ENCODE measurements around the gene SLC22A1. TPM values are rescaled to one million over a fixed set of nuclear protein-coding genes. Genes with fewer than 3 reads are reported as not detected.

The SLC22A1 gene
- total and polyA plus RNA-seq, 11 donors: 0.10 to 1.4 (median 0.32) TPM; not detected in 4

DNA sequence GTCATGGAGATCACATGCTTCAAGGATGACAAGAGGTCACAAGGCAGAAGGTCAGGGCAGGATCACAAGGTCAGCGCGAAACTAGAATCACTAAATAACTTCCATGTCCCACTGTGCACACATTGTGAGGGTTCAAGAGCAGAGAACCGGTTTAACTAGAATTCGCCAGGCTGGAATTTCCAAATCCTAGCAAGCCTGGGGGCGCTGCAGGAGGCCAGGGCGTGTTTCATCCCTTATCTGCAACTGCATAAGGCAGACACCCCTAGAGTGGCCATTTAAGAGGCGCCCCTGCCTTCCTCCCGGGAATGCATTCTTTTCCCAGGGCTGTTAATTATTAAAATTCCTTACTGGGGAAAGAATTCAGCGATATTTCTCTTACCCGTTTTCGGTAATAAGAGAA is 40.2 kb upstream of the SLC22A1 start:
- intact Hi-C loops (cut with DNase I): loop anchor here in 2 of 10 donors (10.0 kb wide), 1 partner anchor 217 kb away; no protein-coding TSS in a partner anchor
- DNase-seq (no peak), ATAC-seq (no peak)
- Histone ChIP-seq H3K27me3 (no peaks in the 10 kb centered on the region), H3K36me3 (peaks cover 0 to 100% (median 99%) of the 10 kb centered on the region in 9 donors), H3K4me3 (no peak overlapping the region), H3K4me1 (no peaks in the 10 kb centered on the region), H3K9me3 (no peaks in the 10 kb centered on the region), H3K27ac (no peak overlapping the region)
- TF ChIP-seq, protein P1, sequence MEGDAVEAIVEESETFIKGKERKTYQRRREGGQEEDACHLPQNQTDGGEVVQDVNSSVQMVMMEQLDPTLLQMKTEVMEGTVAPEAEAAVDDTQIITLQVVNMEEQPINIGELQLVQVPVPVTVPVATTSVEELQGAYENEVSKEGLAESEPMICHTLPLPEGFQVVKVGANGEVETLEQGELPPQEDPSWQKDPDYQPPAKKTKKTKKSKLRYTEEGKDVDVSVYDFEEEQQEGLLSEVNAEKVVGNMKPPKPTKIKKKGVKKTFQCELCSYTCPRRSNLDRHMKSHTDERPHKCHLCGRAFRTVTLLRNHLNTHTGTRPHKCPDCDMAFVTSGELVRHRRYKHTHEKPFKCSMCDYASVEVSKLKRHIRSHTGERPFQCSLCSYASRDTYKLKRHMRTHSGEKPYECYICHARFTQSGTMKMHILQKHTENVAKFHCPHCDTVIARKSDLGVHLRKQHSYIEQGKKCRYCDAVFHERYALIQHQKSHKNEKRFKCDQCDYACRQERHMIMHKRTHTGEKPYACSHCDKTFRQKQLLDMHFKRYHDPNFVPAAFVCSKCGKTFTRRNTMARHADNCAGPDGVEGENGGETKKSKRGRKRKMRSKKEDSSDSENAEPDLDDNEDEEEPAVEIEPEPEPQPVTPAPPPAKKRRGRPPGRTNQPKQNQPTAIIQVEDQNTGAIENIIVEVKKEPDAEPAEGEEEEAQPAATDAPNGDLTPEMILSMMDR (IDR thresholded peaks at IDR 0.05): no peak
- no peak for TF ChIP-seq POLR2A (IDR thresholded peaks at IDR 0.05)
- 92 to 96% (median 95%) methylated on average over 11 of the region's 11 CpGs for WGBS, 4 donors

DNA sequence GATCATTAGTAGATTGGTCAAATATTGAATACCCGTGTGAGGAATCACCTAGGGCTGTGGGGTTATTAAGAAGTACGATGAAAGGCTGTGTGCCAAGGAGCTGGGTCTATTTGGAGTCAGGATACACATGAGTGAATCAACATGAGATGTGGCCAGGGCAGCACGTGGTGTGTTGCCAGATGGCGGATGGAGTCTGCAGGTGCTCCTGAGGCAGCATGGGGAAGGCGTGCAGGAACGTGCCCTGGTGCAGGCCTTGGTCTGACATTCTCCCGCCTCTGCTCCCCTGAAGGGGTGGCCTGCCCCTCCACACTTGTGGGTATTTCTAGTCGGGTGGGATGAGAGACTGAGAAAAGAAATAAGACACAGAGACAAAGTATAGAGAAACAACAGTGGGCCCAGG is 39.0 kb upstream of the SLC22A1 start:
- 83 to 93% (median 86%) methylated on average over 8 of the region's 8 CpGs for WGBS, 4 donors
- no peaks in the 10 kb centered on the region for H3K27me3 ChIP-seq

DNA sequence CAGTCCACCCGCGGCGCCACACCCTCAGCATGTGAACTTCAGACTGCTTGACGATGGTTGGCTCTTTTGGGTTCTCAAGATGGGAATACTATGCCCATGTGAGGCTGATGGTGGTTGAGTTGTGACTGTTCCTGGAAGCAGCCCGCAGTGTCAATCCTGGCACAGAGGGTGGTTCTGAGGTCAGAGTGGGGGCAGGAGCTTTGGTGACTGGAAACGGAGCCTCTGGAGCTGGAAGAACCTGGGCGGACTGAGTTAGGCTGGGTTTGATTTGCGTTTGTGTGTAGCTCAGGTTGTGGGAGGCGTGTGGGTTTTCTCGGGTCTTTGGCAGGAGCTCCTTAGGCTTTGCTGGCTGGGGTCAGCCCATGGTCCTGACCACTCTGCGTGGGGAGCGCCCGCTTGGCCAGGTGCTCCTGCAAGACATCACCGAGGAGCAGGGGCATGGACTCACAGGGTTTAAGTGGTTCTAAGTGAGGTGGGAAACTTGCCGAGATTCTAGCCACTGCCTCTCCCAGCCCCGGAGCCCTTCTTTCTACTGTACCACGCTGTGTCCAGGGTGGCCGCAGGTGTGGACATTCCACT is 37.3 kb upstream of the SLC22A1 start:
- Histone ChIP-seq H3K4me3 (no peak overlapping the region), H3K27me3 (no peaks in the 10 kb centered on the region), H3K27ac (no peak overlapping the region), H3K4me1 (peaks cover 0 to 6% (median 0%) of the 10 kb centered on the region in 12 donors), H3K9me3 (no peaks in the 10 kb centered on the region), H3K36me3 (peaks cover 0 to 100% (median 98%) of the 10 kb centered on the region in 9 donors)
- intact Hi-C loops (cut with DNase I): loop anchor here in 2 of 10 donors (10.0 kb wide), 1 partner anchor 219 kb away; no protein-coding TSS in a partner anchor
- DNase-seq (no peak), ATAC-seq (no peak)
- no peak for TF ChIP-seq POLR2A (IDR thresholded peaks at IDR 0.05)
- TF ChIP-seq, protein P1 (IDR thresholded peaks at IDR 0.05): no peak
- 94 to 96% (median 95%) methylated on average over 18 of the region's 18 CpGs for WGBS, 4 donors

More for the DNA sequence above, 39.0 kb upstream of the SLC22A1 start:
- Histone ChIP-seq H3K9me3 (no peaks in the 10 kb centered on the region), H3K36me3 (peaks cover 0 to 100% (median 99%) of the 10 kb centered on the region in 9 donors), H3K4me3 (no peak overlapping the region), H3K27ac (no peak overlapping the region), H3K4me1 (no peaks in the 10 kb centered on the region)
- TF ChIP-seq POLR2A (IDR thresholded peaks at IDR 0.05): no peak
- TF ChIP-seq, protein P1 (IDR thresholded peaks at IDR 0.05): no peak
- ATAC-seq (no peak), DNase-seq (no peak)
- intact Hi-C loops (cut with DNase I): loop anchor here in 2 of 10 donors (10.0 kb wide), 1 partner anchor 218 kb away; no protein-coding TSS in a partner anchor

DNA sequence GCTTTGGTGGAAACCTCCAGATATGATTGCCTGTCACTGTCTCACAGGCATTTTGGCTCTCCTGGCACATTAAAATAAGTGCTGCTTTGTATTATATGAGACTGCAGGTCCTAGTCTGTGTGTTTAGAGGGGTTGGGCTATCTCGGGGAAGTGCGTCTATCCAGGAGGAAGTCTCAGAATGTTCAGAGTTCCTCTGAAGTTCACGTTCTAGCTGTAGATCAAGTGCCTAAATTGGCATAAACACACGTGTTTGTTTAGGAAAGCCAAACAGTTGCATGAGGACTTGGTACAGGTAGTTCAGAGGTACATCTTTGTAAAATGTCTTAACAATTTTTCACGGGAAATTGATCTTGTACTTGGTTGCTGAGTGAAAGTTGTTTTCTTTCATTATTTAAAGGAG is 36.4 kb upstream of the SLC22A1 start:
- intact Hi-C loops (cut with DNase I): loop anchor here in 5 of 10 donors (5.0 to 10.0 kb wide), 3 partner anchors 220 to 372 kb away; no protein-coding TSS in a partner anchor
- WGBS, 4 donors: 73 to 93% (median 76%) methylated on average over 5 of the region's 5 CpGs
- no peaks in the 10 kb centered on the region for H3K9me3 ChIP-seq
- H3K4me1 ChIP-seq: peaks cover 0 to 6% (median 0%) of the 10 kb centered on the region in 12 donors
- no peak for DNase-seq
- H3K27ac ChIP-seq: no peak overlapping the region
- no peaks in the 10 kb centered on the region for H3K27me3 ChIP-seq
- peaks cover 0 to 100% (median 99%) of the 10 kb centered on the region in 9 donors for H3K36me3 ChIP-seq
- H3K4me3 ChIP-seq: no peak overlapping the region
- no peak for ATAC-seq
- TF ChIP-seq, protein P1 (IDR thresholded peaks at IDR 0.05): no peak
- TF ChIP-seq POLR2A (IDR thresholded peaks at IDR 0.05): no peak
